Uterus (tissue), 4 donors: Measurements from ENCODE around the gene C17orf75. TPM values are rescaled to one million over a fixed set of nuclear protein-coding genes. Genes with fewer than 3 reads are reported as not detected.

Experiments used
- DNase-seq, 2 donors: peaks; one replicate each; pipeline ENCODE4 v3.0.0-alpha.2; 2019 to 2020
- H3K27ac ChIP-seq, 2 donors: fragments of 200-600 bp; sonication (generic); 1 replicate in 1 of 2; 2 replicates in 1 of 2; pipeline ENCODE4 v1.5.1; 2016 to 2018
- H3K27me3 ChIP-seq, 2 donors: fragments of 200-600 bp; sonication (generic); one replicate each; pipeline ENCODE4 v1.5.1; 2018 to 2019; ENCODE audit warnings: control low read depth in 1 of 2
- H3K36me3 ChIP-seq, 2 donors: fragments of 200-600 bp; sonication (generic); one replicate each; pipeline ENCODE4 v1.5.1; 2019; ENCODE audit warnings: control low read depth in 1 of 2
- H3K4me1 ChIP-seq, 2 donors: fragments of 200-600 bp; sonication (generic); one replicate each; pipeline ENCODE4 v1.5.1; 2018 to 2019; ENCODE audit warnings: control low read depth in 1 of 2
- H3K4me3 ChIP-seq, 2 donors: fragments of 200-600 bp; sonication (generic); 1 replicate in 1 of 2; 2 replicates in 1 of 2; pipeline ENCODE4 v1.5.1; 2018 to 2019; ENCODE audit warnings: mild to moderate bottlenecking in 1 of 2
- H3K9me3 ChIP-seq, 2 donors: fragments of 200-600 bp; sonication (generic); one replicate each; pipeline ENCODE4 v1.5.1; 2019; ENCODE audit warnings: control low read depth in 1 of 2
- POLR2A ChIP-seq, 2 donors: fragments of 450-650 bp; IDR thresholded peaks; one replicate each; pipeline ENCODE4 v1.6.1; 2016; ENCODE audit warnings: antibody characterized with exemption in 2 of 2, mild to moderate bottlenecking in 1 of 2, moderate library complexity in 1 of 2
- intact Hi-C: fragments of 100-400 bp; cut with DNase I; formaldehyde crosslinking; loops from one replicate; pipeline ENCODE4 v1.15.1; 2023; ENCODE audit warnings: low total_unique reads
- total RNA-seq, 4 donors: library from RNA; depleted of rRNA in 3 of 4; stranded (reverse); fragments of >200 nt in 3 of 4; gene quantifications; one replicate each; pipeline versions ENCODE4 v1.1.0 to v1.2.4, GENCODE V29; 2014 to 2023
- TF ChIP-seq, protein P1 (sequence below), 4 experiments: fragments of 200-600 bp in 2 of 4; fragments of 450-650 bp in 2 of 4; sonication (generic) in 2 of 4; IDR thresholded peaks; one replicate each; pipeline ENCODE4 v1.5.1; 2016 to 2019; ENCODE audit warnings: antibody characterized with exemption in 4 of 4, mild to moderate bottlenecking in 2 of 4, moderate library complexity in 1 of 4
- donor health status: DM: yes; HTN: yes; CAD: no.

C17orf75 gene
- total RNA-seq, 4 donors from 2014 or later = 11.8 to 40.9 (median 18.0) TPM

DNA sequence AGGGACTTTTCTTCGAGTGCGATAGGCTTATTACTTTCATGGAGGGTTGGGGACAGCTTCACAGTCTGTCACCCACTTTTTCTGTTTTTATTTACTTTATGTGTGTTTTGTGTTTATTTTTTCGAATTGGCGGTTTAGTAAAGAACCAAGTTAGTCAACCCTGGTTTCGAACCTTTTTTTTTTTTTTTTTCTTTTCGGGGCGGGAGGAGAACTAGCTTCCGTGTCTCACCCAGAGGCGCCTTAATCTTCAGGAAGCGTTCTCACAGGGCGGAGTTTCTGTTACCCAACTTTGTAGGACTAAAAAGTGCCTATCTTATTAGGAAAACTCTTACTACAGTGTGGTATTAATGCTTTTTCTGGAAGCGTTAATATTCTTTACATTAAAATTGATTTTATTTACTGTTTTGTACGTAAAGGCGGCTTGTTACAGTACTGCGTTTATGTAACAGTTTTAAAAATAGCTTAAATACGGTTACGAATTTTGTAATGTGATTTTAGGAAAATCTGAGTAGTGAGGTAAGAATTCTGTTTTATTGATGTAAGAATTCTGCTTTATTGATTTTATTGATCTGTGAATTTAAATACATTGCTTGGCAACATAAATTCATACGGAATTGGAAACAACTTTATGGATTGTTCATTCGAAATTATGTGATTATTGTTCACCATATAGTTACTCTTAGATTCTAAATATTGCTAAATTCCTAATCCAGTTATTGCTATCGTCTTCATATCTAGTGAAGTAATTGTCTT is 8.9 kb upstream of the C17orf75 start:
- Histone ChIP-seq H3K4me3 (peak overlapping the region; percentile 72 to 82), H3K27me3 (no peaks in the 10 kb centered on the region), H3K9me3 (no peaks in the 10 kb centered on the region), H3K36me3 (no peaks in the 10 kb centered on the region), H3K4me1 (peaks cover 8 to 15% of the 10 kb centered on the region in 2 donors), H3K27ac (peak overlapping the region; percentile 92 to 95)
- TF ChIP-seq, protein P1, sequence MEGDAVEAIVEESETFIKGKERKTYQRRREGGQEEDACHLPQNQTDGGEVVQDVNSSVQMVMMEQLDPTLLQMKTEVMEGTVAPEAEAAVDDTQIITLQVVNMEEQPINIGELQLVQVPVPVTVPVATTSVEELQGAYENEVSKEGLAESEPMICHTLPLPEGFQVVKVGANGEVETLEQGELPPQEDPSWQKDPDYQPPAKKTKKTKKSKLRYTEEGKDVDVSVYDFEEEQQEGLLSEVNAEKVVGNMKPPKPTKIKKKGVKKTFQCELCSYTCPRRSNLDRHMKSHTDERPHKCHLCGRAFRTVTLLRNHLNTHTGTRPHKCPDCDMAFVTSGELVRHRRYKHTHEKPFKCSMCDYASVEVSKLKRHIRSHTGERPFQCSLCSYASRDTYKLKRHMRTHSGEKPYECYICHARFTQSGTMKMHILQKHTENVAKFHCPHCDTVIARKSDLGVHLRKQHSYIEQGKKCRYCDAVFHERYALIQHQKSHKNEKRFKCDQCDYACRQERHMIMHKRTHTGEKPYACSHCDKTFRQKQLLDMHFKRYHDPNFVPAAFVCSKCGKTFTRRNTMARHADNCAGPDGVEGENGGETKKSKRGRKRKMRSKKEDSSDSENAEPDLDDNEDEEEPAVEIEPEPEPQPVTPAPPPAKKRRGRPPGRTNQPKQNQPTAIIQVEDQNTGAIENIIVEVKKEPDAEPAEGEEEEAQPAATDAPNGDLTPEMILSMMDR (IDR thresholded peaks at IDR 0.05) = no peak
- no peak for TF ChIP-seq POLR2A (IDR thresholded peaks at IDR 0.05)
- DNase-seq = no peak
- intact Hi-C loops = no loop called here

DNA sequence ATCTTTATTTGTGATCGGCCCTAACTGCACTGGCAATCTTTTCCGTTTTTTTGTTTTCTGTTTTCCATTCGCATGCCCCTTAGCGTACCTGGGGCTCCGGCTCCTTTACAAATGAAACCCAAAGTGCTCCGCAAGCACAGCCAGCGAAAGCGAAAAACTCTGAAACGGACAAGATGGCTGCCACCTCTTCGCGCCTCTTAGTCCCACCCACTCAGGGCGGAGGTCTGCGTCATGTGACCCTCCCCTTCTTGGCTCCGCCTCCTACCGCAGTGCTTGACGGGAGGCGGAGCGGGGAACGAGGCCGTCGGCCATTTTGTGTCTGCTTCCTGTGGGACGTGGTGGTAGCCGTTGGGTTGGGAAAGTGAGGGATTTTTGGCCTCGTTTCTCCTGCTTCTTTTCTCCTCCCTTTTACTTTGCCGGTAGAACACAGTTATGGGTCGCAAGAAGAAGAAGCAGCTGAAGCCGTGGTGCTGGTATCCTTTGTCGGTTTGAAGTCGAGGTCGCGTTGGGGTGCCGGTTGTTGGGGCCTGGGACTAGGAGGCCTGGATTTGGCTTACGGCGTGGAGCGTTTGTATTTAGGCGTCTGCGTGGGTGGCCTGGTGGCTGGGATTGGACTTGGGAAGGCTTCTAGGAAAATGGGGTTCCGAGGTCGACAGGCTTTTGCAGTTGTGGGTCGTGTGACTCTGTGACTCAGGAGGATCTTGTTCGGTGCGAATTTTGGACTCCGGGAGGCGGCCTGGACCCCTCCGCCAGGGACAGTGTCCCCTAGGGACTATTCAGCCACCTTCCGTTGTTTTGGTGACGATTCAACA is 8.1 kb upstream of the C17orf75 start, which contains the start of gene ZNF207:
Gene ZNF207, plus strand, starts transcription at position 304 of the 812 bp plus-strand sequence. Its CDS starts 129 bp downstream, at position 433.
- Histone ChIP-seq H3K9me3 (no peaks in the 10 kb centered on the region), H3K27me3 (no peaks in the 10 kb centered on the region), H3K36me3 (no peaks in the 10 kb centered on the region), H3K27ac (peak within 1 kb of the TSS; percentile 92 to 95), H3K4me1 (peaks cover 7 to 8% of the 10 kb centered on the region in 2 donors), H3K4me3 (peak within 1 kb of the TSS; percentile 72 to 82)
- peak; percentile 95 for DNase-seq
- intact Hi-C loops = no loop called here
- TF ChIP-seq, protein P1 (IDR thresholded peaks at IDR 0.05) = no peak
- peak; percentile 76 to 86 for TF ChIP-seq POLR2A (IDR thresholded peaks at IDR 0.05)

DNA sequence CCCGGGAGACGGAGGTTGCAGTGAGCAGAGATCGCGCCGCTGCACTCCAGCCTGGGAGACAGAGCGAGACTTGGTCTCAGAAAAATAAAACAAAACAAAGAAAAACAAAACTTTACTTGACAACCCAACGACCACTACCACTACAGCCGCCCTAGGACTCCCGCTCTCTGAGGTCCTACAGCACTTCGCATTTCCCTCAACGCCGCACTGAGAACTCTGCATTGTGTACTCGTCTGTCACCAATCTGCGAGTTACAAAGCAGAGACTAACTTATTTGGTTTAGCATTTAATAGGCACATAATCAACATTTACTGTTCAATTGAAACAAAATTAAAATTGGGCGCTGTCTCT is 7.5 kb upstream of the C17orf75 start:
- DNase-seq = peak in 1 of 2 donors; percentile 21
- no peaks in the 10 kb centered on the region for H3K9me3 ChIP-seq

DNA sequence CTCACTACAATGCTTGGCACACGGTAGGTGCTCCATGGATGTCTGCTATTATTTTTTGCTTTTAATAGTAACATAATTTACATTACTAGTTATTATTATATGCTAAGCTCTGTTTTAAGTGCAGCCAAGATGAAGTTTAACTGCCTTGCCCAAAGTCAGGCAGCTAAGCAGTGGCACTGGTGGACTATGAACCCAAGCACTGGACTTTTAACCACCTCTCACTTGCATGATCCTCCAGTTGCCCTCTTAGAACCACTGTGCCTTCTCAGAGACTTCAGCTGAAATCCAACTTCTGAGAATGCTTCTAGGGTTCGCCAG is 6.5 kb upstream of the C17orf75 start:
- Histone ChIP-seq H3K27ac (no peak overlapping the region), H3K9me3 (no peaks in the 10 kb centered on the region), H3K27me3 (no peaks in the 10 kb centered on the region), H3K36me3 (no peaks in the 10 kb centered on the region), H3K4me1 (peaks cover 7 to 8% of the 10 kb centered on the region in 2 donors), H3K4me3 (no peak overlapping the region)
- DNase-seq = no peak
- intact Hi-C loops = no loop called here
- no peak for TF ChIP-seq POLR2A (IDR thresholded peaks at IDR 0.05)
- TF ChIP-seq, protein P1 (IDR thresholded peaks at IDR 0.05) = no peak

More for the DNA sequence above, 7.5 kb upstream of the C17orf75 start:
- TF ChIP-seq, protein P1 (IDR thresholded peaks at IDR 0.05) = no peak
- TF ChIP-seq POLR2A (IDR thresholded peaks at IDR 0.05) = no peak
- Histone ChIP-seq H3K27ac (peak overlapping the region; percentile 92 to 95), H3K4me1 (peaks cover 7 to 8% of the 10 kb centered on the region in 2 donors), H3K27me3 (no peaks in the 10 kb centered on the region), H3K36me3 (no peaks in the 10 kb centered on the region), H3K4me3 (peak overlapping the region; percentile 72 to 82)
- intact Hi-C loops = no loop called here
